ENCODE measurements around the gene C1RL.

- TF ChIP-seq POLR2A (IDR thresholded peaks at IDR 0.05) (no peak), POLR2AphosphoS5 (IDR thresholded peaks at IDR 0.05) (no peak)
- TF ChIP-seq, protein P1, sequence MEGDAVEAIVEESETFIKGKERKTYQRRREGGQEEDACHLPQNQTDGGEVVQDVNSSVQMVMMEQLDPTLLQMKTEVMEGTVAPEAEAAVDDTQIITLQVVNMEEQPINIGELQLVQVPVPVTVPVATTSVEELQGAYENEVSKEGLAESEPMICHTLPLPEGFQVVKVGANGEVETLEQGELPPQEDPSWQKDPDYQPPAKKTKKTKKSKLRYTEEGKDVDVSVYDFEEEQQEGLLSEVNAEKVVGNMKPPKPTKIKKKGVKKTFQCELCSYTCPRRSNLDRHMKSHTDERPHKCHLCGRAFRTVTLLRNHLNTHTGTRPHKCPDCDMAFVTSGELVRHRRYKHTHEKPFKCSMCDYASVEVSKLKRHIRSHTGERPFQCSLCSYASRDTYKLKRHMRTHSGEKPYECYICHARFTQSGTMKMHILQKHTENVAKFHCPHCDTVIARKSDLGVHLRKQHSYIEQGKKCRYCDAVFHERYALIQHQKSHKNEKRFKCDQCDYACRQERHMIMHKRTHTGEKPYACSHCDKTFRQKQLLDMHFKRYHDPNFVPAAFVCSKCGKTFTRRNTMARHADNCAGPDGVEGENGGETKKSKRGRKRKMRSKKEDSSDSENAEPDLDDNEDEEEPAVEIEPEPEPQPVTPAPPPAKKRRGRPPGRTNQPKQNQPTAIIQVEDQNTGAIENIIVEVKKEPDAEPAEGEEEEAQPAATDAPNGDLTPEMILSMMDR (IDR thresholded peaks at IDR 0.05) = no peak
Observed at GRCh38 chr12:7150356-7150755, 41.3 kb upstream of the C1RL start.

Data from suprapubic skin (tissue), 4 donors.